HepG2 (cell line): ENCODE measurements around the gene PARD3. TPM values are rescaled to one million over a fixed set of nuclear protein-coding genes. Genes with fewer than 3 reads are reported as not detected.

Source experiments
- ATAC-seq: fragments of 200-7000 bp; cut with Tn5 transposase; 3 replicates; pipeline ENCODE4 v1.9.1; 2020; ENCODE audit warnings: mild to moderate bottlenecking, moderate library complexity
- BruUV-seq: library from RNA; stranded (reverse); fragments of 400-500 nt; replicated peaks from 2 replicates; lab custom pipeline; 2021; lab: Mats Ljungman, UMichigan
- CTCF ChIA-PET: fragments of 300-600 bp; formaldehyde crosslinking; extraction: SDS; loops from one replicate; lab custom pipeline; 2021; ENCODE audit warnings: low total read pairs, inconsistent platforms, low intra/inter-chr PET ratio; lab: Yijun Ruan, JAX
- POLR2A ChIA-PET: fragments of 350-600 bp; sonication (Branson Sonifier 250); formaldehyde crosslinking; loops from one replicate; lab custom pipeline; 2020; ENCODE audit warnings: antibody characterized with exemption, inconsistent platforms; lab: Yijun Ruan, JAX
- DNase-seq: peaks from one replicate; pipeline ENCODE4 v3.0.0-alpha.2; 2015; ENCODE audit warnings: low spot score
- FAIRE-seq: peaks from 3 replicates; lab custom pipeline; 2011; peaks lifted over from hg19 to GRCh38; lab: Jason Lieb, UNC
- H2AFZ ChIP-seq: one replicate; pipeline ENCODE4 v1.6.1; 2011; ENCODE audit warnings: low read length, inconsistent platforms
- H3K27ac ChIP-seq: fragments of 300-600 bp; 3 replicates; pipeline ENCODE4 v1.8.0; 2011; ENCODE audit warnings: mixed run types, mild to moderate bottlenecking, mixed read lengths, low read length, inconsistent platforms; ENCODE audit not compliant: insufficient read depth; ENCODE audit errors: extremely low read length
- H3K27me3 ChIP-seq, 2 experiments: fragments of 200-600 bp in 1 of 2; 2 replicates in 1 of 2; 3 replicates in 1 of 2; pipeline versions ENCODE4 v1.6.0 to v1.8.0; 2011; ENCODE audit warnings: low read length in 2 of 2, mild to moderate bottlenecking in 2 of 2, moderate library complexity in 2 of 2, inconsistent platforms in 1 of 2; ENCODE audit not compliant: insufficient read depth in 2 of 2, control insufficient read depth in 1 of 2
- H3K36me3 ChIP-seq, 2 experiments: fragments of 200-600 bp in 1 of 2; replicated peaks in 1 of 2; 2 replicates in 1 of 2; 3 replicates in 1 of 2; pipeline versions ENCODE4 v1.5.1 to v1.8.0; 2011; ENCODE audit warnings: low read length in 2 of 2, inconsistent platforms in 1 of 2; ENCODE audit not compliant: insufficient read depth in 2 of 2, control insufficient read depth in 1 of 2
- H3K4me1 ChIP-seq: 2 replicates; pipeline ENCODE4 v1.5.1; 2012; ENCODE audit warnings: low read length, inconsistent platforms; ENCODE audit not compliant: insufficient read depth
- H3K4me2 ChIP-seq: 2 replicates; pipeline ENCODE4 v1.6.0; 2011; ENCODE audit warnings: low read depth, low read length, inconsistent platforms
- H3K4me3 ChIP-seq, 3 experiments: fragments of 200-600 bp in 1 of 3; sonication (generic), shearing (Covaris generic) in 1 of 3; replicated peaks in 1 of 3; 2 replicates each; pipeline ENCODE4 v1.5.1; 2011 to 2016; ENCODE audit warnings: low read length in 3 of 3, inconsistent platforms in 2 of 3, low read depth in 2 of 3, mild to moderate bottlenecking in 2 of 3, control low read depth in 1 of 3, mixed read lengths in 1 of 3; ENCODE audit not compliant: insufficient read depth in 1 of 3
- H3K79me2 ChIP-seq: one replicate; pipeline ENCODE4 v1.6.1; 2011; ENCODE audit warnings: low read length, inconsistent platforms; ENCODE audit not compliant: insufficient read depth
- H3K9ac ChIP-seq: 2 replicates; pipeline ENCODE4 v1.6.0; 2011; ENCODE audit warnings: mild to moderate bottlenecking, low read depth, low read length, inconsistent platforms; ENCODE audit not compliant: insufficient read depth
- H3K9me3 ChIP-seq: 2 replicates; pipeline ENCODE4 v1.5.1; 2012; ENCODE audit warnings: mild to moderate bottlenecking, low read length
- H4K20me1 ChIP-seq: 2 replicates; pipeline ENCODE4 v1.6.0; 2011; ENCODE audit warnings: inconsistent platforms, mild to moderate bottlenecking, low read length, moderate library complexity; ENCODE audit not compliant: insufficient read depth
- ATF7 ChIP-seq, 2 experiments: fragments of 450-650 bp in 1 of 2; sonication (generic) in 1 of 2; formaldehyde crosslinking in 1 of 2; IDR thresholded peaks; 2 replicates each; pipeline versions ENCODE4 v1.4.0 to v1.6.1; 2016 to 2020; ENCODE audit warnings: antibody characterized with exemption in 1 of 2, mild to moderate bottlenecking in 1 of 2, missing genetic modification reagents in 1 of 2
- CREB1 ChIP-seq, 2 experiments: fragments of 450-650 bp in 1 of 2; IDR thresholded peaks; 2 replicates each; pipeline ENCODE4 v1.6.1; 2016 to 2017; ENCODE audit warnings: control low read depth in 1 of 2, mild to moderate bottlenecking in 1 of 2, missing compliant biosample characterization in 1 of 2, missing genetic modification characterization in 1 of 2
- JUN ChIP-seq: sonication (generic); formaldehyde crosslinking; IDR thresholded peaks from 2 replicates; pipeline ENCODE4 v1.4.0; 2020; ENCODE audit warnings: mild to moderate bottlenecking, missing genetic modification reagents
- NR2F2 ChIP-seq: IDR thresholded peaks from 2 replicates; pipeline ENCODE4 v1.6.1; 2012; ENCODE audit warnings: low read depth, inconsistent platforms, borderline replicate concordance
- STAT5B ChIP-seq: sonication (generic); formaldehyde crosslinking; IDR thresholded peaks from 2 replicates; pipeline ENCODE4 v1.4.0; 2020; ENCODE audit warnings: missing genetic modification reagents
- ZNF30 ChIP-seq: sonication (generic); formaldehyde crosslinking; IDR thresholded peaks from 2 replicates; pipeline ENCODE4 v1.5.0; 2020; ENCODE audit warnings: mild to moderate bottlenecking, missing genetic modification reagents
- ZSCAN9 ChIP-seq: IDR thresholded peaks from 2 replicates; pipeline ENCODE4 v1.6.1; 2016; ENCODE audit warnings: borderline replicate concordance
- WGBS: methylation state at CpG from one replicate; pipeline ENCODE4 v1.1.6; 2017; ENCODE audit warnings: low lambda C conversion rate; 5-methylcytosine and 5-hydroxymethylcytosine counted together
- in situ Hi-C: cut with HindIII; loops from 2 replicates; pipeline ENCODE4 v1.10.0; 2017; ENCODE audit warnings: low pct_unique_long_range_greater_than_20kb; ENCODE audit not compliant: extremely low pct_ligation_motif_present
- intact Hi-C: fragments of 100-400 bp; cut with micrococcal nuclease; formaldehyde crosslinking; loops from one replicate; pipeline ENCODE4 v1.10.0; 2022; ENCODE audit not compliant: unreplicated experiment
- polyA plus RNA-seq, 8 experiments: library from polyadenylated mRNA; depleted of rRNA in 3 of 8; stranded (reverse) in 7 of 8; unstranded in 1 of 8; fragments of >200 nt; fragmentation: Illumina TruSeq in 4 of 8; extraction: Trizol in 4 of 8; gene quantifications; 2 replicates each; pipeline versions ENCODE4 v1.2.1 to v1.2.3, GENCODE V29; 2011 to 2016; ENCODE audit warnings: low read depth in 4 of 8, missing spikeins in 1 of 8, mixed read lengths in 1 of 8; ENCODE audit not compliant: insufficient read depth in 1 of 8
- total RNA-seq, 5 experiments: library from RNA; depleted of rRNA; stranded (reverse); fragments of >200 nt; fragmentation: Illumina TruSeq; extraction: Trizol; gene quantifications; 2 replicates each; pipeline ENCODE4 v1.2.3, GENCODE V29; 2016; ENCODE audit warnings: low read depth in 1 of 5
- TF ChIP-seq, protein P1 (sequence below): sonication (generic); formaldehyde crosslinking; IDR thresholded peaks from 2 replicates; pipeline ENCODE4 v1.4.0; 2020; ENCODE audit warnings: missing genetic modification reagents

PARD3 gene
- total and polyA plus RNA-seq, 2 of the 13 experiments (the other 11 are each of a cell fraction or from before 2014, with no cell fraction given), result 40.9 to 60.0 TPM

DNA sequence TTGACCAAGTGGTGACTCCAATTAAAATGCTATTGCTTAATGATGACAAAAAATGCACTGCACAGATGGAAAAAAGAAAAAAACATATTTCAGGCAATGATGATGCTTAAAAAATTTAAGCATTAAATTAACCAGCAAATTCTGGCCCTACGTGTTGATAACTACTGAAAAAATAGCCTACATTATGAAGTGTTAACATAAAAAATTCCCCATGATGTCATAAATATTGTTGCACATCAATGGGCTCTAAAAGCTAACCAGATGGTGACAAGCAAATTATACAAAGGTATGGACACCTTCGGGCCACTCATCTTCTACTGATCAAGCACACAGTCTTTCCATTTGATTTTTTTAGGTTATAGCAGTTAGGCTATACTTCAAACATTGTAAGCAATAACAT is 267.4 kb downstream of the PARD3 start:
- H3K27me3 ChIP-seq, result no peaks in the 10 kb centered on the region
- no peak for ATAC-seq
- TF ChIP-seq NR2F2, result no peak
- peak; percentile 7; the same call in 1 of the 2 replicates for TF ChIP-seq CREB1 (IDR thresholded peaks at IDR 0.05)
- no peak for TF ChIP-seq CREB1 (CRISPR knock-in tag; IDR thresholded peaks at IDR 0.05)
- peak; percentile 58; the same call in 1 of the 2 replicates for TF ChIP-seq ATF7 (IDR thresholded peaks at IDR 0.05)
- TF ChIP-seq ATF7 (CRISPR knock-in tag; IDR thresholded peaks at IDR 0.05), result no peak
- H3K36me3 ChIP-seq, result no peaks in the 10 kb centered on the region
- 98% methylated on average over 2 of the region's 2 CpGs for WGBS
- H3K9ac ChIP-seq, result no peak overlapping the region
- peaks cover 9% of the 10 kb centered on the region for H3K79me2 ChIP-seq
- ChIA-PET CTCF (no interaction called here), POLR2A (no interaction called here)
- H2AFZ ChIP-seq, result no peak overlapping the region
- no peak overlapping the region for H3K27ac ChIP-seq
- intact Hi-C loops (no loop called here), in situ Hi-C loops (no loop called here)
- no peak for FAIRE-seq
- H4K20me1 ChIP-seq, result 0 out of 2 replicates have a peak, but pooled peaks cover 6% of the 10 kb centered on the region
- H3K4me3 ChIP-seq, result no peak overlapping the region
- BruUV-seq, result no TSS peak
- no peaks in the 10 kb centered on the region for H3K9me3 ChIP-seq
- DNase-seq, result no peak
- H3K4me1 ChIP-seq, result peaks cover 23% of the 10 kb centered on the region
- no peak overlapping the region for H3K4me2 ChIP-seq

DNA sequence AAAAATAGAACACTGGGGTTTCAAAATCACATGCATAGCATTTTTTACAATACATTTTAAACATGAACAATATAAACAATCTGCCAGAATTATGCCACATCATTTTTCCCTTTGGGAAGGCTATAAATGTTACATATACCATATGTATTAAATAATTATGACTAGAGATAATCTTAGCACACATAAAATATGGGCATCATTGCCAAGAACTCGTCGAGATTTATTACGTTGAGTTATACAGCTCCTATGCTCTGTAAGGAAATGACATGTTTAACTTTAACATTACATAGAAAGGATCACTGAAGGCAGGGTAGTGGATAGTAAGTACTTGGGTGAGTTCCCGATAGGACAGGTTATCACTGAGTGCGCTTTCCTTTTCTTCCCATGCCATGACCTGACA is 267.8 kb downstream of the PARD3 start:
- no peaks in the 10 kb centered on the region for H3K9me3 ChIP-seq
- WGBS, result 97% methylated on average over 5 of the region's 5 CpGs
- no peaks in the 10 kb centered on the region for H3K27me3 ChIP-seq
- H4K20me1 ChIP-seq, result 0 out of 2 replicates have a peak, but pooled peaks cover 6% of the 10 kb centered on the region
- H3K4me3 ChIP-seq, result no peak overlapping the region
- H3K79me2 ChIP-seq, result peaks cover 9% of the 10 kb centered on the region
- ChIA-PET POLR2A (no interaction called here), CTCF (no interaction called here)
- H3K36me3 ChIP-seq, result no peaks in the 10 kb centered on the region
- TF ChIP-seq ZNF30 (CRISPR knock-in tag), result no peak
- TF ChIP-seq ZSCAN9 (CRISPR knock-in tag), result no peak
- no peak for TF ChIP-seq JUN (CRISPR knock-in tag)
- TF ChIP-seq, protein P1, sequence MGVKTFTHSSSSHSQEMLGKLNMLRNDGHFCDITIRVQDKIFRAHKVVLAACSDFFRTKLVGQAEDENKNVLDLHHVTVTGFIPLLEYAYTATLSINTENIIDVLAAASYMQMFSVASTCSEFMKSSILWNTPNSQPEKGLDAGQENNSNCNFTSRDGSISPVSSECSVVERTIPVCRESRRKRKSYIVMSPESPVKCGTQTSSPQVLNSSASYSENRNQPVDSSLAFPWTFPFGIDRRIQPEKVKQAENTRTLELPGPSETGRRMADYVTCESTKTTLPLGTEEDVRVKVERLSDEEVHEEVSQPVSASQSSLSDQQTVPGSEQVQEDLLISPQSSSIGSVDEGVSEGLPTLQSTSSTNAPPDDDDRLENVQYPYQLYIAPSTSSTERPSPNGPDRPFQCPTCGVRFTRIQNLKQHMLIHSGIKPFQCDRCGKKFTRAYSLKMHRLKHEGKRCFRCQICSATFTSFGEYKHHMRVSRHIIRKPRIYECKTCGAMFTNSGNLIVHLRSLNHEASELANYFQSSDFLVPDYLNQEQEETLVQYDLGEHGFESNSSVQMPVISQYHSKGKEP, result no peak
- TF ChIP-seq STAT5B, result no peak
- H3K27ac ChIP-seq, result no peak overlapping the region
- FAIRE-seq (no peak), DNase-seq (no peak), ATAC-seq (no peak)
- in situ Hi-C loops (no loop called here), intact Hi-C loops (no loop called here)
- H3K4me1 ChIP-seq, result peaks cover 23% of the 10 kb centered on the region
- no peak overlapping the region for H2AFZ ChIP-seq
- BruUV-seq, result no TSS peak
- no peak overlapping the region for H3K4me2 ChIP-seq
- H3K9ac ChIP-seq, result no peak overlapping the region
